ENCODE measurements around the gene SORCS2. TPM values are rescaled to one million over a fixed set of nuclear protein-coding genes. Genes with fewer than 3 reads are reported as not detected.

SORCS2 gene
- total and polyA plus RNA-seq, 2 experiments from 2014 or later: 0.92 to 6.9 TPM

- no peak overlapping the region for H3K27ac ChIP-seq
- H3K36me3 ChIP-seq: no peaks in the 10 kb centered on the region
- H3K4me3 ChIP-seq: no peak overlapping the region
- no peak for DNase-seq (ENCODE audit: low read depth in 1 of 2, low spot score in 1 of 2)
- no peak for TF ChIP-seq CTCF (IDR thresholded peaks at IDR 0.05; ENCODE audit: low read depth, low read length)
- no peaks in the 10 kb centered on the region for H3K4me1 ChIP-seq (ENCODE audit: low read depth)
- H3K27me3 ChIP-seq: peaks cover 64% of the 10 kb centered on the region
- H3K9me3 ChIP-seq (ENCODE audit: low read depth): no peaks in the 10 kb centered on the region
Observed at GRCh38 chr4:7189475-7190277, 2.7 kb upstream of the SORCS2 start.

- H3K36me3 ChIP-seq: no peaks in the 10 kb centered on the region
- peaks cover 69% of the 10 kb centered on the region for H3K27me3 ChIP-seq
- H3K27ac ChIP-seq: no peak overlapping the region
- H3K4me3 ChIP-seq: no peak overlapping the region
- no peak for TF ChIP-seq CTCF (IDR thresholded peaks at IDR 0.05; ENCODE audit: low read depth, low read length)
- no peaks in the 10 kb centered on the region for H3K4me1 ChIP-seq (ENCODE audit: low read depth)
- H3K9me3 ChIP-seq (ENCODE audit: low read depth): no peaks in the 10 kb centered on the region
- no peak for DNase-seq (ENCODE audit: low read depth in 1 of 2, low spot score in 1 of 2)
Observed at GRCh38 chr4:7190278-7190594, 2.1 kb upstream of the SORCS2 start.

- Histone ChIP-seq H3K36me3 (no peaks in the 10 kb centered on the region), H3K4me1 (ENCODE audit: low read depth) (no peaks in the 10 kb centered on the region), H3K27ac (no peak overlapping the region), H3K9me3 (ENCODE audit: low read depth) (no peaks in the 10 kb centered on the region), H3K27me3 (peaks cover 73% of the 10 kb centered on the region), H3K4me3 (no peak overlapping the region)
- TF ChIP-seq CTCF (IDR thresholded peaks at IDR 0.05; ENCODE audit: low read depth, low read length): no peak
- no peak for DNase-seq (ENCODE audit: low read depth in 1 of 2, low spot score in 1 of 2)
Observed at GRCh38 chr4:7190691-7191545, 1.4 kb upstream of the SORCS2 start.

- no peak for TF ChIP-seq CTCF (IDR thresholded peaks at IDR 0.05; ENCODE audit: low read depth, low read length)
- H3K27ac ChIP-seq: no peak overlapping the region
- DNase-seq (ENCODE audit: low read depth in 1 of 2, low spot score in 1 of 2): no peak
- no peaks in the 10 kb centered on the region for H3K4me1 ChIP-seq (ENCODE audit: low read depth)
- peaks cover 73% of the 10 kb centered on the region for H3K27me3 ChIP-seq
- no peaks in the 10 kb centered on the region for H3K9me3 ChIP-seq (ENCODE audit: low read depth)
- no peaks in the 10 kb centered on the region for H3K36me3 ChIP-seq
- H3K4me3 ChIP-seq: no peak overlapping the region
Observed at GRCh38 chr4:7191546-7192251, 639 bp upstream of the SORCS2 start.

Data from cardiac muscle cell (in vitro differentiated cells and primary cell).